Measurements from ENCODE around the gene UNC13C.

UNC13C gene

DNA sequence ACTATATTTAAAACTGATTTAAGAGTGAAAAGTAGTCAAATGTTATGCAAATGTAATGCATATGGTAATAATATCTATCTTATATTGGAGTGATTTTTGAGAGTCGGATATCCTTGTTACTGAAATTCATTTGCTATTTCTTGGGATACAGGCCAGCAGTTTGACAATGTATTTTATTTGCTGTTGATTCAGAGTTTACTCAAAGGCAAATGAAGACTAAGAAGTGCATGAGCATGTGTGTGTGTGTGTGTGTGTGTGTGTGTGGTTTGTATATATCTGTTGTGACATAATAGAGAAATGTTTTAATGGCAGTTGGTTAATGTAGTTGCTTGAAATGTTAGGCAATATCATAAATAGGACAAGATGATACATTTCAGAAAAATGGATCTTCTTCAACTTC lies 39.0 kb downstream of the UNC13C start:
- no peak for FAIRE-seq
- no peak for DNase-seq (ENCODE audit: insufficient read length, low spot score)

DNA sequence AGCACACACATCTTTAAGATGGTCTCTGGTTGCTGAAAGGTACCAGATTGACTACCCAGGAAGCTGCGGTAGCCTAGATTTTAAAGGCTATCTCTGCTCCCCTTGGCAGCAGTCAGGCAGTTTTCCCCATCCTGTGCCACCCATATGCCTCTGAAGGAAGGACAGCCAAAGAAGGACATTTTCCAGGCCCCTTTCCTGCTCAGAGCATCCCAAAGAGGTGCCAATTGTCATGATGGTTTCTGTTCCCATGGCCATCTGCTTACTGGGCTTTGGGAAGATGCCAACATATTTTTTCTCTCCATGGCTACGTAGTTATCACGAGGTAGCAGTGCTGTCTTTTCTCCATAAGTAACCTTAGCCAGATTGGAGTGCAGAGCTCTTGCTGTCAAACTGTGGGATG lies 39.7 kb downstream of the UNC13C start:
- no peak for FAIRE-seq
- no peak for DNase-seq (ENCODE audit: insufficient read length, low spot score)

DNA sequence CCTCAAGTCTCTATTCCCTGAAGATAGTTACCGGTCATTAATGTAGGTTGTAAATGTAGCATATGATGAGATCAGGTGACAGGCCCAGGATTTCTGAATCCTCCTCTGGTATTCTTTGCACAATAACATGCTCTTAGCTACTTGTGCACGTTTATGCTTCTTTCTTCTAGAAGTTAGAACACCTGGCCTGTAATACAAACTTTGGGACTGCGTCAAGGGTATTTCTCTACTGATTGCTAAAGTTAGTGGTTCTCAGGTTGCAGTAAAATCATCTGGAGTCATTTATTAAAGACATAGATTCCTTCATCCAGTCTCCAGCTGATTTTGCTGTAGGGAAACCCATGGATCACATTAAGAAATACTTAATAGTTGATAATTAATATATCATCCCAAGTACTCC lies 48.0 kb downstream of the UNC13C start:
- DNase-seq (ENCODE audit: insufficient read length, low spot score) (no peak), FAIRE-seq (no peak)

DNA sequence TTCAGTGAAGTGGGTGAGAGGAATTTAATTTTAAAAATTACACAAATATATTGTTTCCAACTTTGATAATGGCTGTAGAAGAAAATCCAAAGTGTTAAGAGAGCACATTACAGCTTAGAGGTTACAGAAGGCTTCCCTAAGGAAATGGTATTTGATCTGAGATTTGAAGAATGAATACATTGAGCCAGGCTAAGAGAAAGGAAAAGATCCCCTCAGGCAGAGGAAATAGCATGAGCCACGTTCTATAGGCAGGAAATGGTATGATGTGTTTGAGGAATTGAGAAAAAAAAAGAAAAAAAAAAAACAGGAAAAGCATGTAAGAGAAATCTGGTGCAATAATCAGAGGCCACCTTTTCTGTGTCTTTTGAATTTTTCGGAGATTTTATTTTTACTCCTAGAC lies 48.6 kb downstream of the UNC13C start:
- no peak for DNase-seq (ENCODE audit: insufficient read length, low spot score)
- no peak for FAIRE-seq

DNA sequence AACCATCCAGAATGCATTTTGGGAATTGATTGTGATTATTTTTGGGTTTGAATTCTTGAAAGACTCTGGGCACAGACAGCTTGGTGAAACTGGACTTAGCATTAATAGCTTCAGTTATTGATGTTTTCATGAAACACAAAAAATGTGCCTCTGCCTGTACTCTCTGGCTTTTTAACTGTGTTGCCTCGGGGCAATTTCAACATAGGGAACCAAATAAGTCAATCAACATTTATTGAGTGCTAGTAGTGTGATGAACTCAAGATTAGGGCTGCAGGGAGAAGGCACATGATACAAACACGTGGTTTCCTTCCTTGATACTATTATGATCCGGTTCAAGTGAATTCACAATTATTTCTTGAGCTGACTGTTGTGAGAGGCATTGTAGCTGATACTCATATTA lies 50.8 kb downstream of the UNC13C start:
- FAIRE-seq, result no peak
- DNase-seq (ENCODE audit: insufficient read length, low spot score), result no peak

DNA sequence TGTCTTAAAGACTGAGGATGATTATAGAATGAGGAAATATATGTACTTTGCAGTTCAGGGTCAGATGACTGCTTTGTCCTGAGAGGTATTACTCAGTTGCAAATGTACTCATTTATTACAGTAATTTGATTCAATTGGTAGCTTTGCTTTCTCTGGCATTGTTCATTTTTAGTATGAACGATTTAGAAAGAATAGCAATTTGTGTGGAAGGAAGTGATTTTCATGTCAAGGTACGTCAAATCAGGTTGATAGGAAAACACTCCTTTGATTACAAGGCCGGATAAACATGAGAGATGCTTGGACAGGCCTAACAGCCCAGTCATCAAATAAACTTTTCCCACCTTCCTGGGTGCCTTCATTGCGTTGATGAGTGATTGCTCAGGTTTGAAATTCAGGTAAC lies 53.8 kb downstream of the UNC13C start:
- no peak for FAIRE-seq
- no peak for DNase-seq (ENCODE audit: insufficient read length, low spot score)

DNA sequence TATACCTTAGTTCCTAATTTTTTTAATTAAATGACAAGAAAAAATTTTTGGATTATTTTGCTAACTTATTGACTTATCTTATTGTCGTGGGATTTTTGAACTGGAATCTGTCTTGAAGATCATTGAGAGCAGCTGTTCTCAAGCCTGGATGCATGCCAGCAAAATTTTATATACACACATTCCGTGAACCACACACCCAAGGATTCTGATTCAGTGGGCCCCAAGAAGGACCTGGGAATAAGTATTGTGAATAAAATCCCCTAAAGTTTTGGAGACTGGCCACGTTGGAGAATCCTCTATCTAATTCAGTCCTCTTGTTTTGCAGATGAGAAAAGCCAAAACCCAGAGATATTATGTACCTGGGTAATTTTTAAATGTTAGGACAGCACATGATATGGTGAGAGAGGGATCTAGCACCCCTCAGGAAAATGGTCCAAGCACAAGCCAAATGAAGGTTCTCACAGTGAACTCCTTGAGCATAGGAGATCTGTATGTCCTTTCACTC lies 55.2 kb downstream of the UNC13C start:
- FAIRE-seq (no peak), DNase-seq (ENCODE audit: insufficient read length, low spot score) (no peak)

DNA sequence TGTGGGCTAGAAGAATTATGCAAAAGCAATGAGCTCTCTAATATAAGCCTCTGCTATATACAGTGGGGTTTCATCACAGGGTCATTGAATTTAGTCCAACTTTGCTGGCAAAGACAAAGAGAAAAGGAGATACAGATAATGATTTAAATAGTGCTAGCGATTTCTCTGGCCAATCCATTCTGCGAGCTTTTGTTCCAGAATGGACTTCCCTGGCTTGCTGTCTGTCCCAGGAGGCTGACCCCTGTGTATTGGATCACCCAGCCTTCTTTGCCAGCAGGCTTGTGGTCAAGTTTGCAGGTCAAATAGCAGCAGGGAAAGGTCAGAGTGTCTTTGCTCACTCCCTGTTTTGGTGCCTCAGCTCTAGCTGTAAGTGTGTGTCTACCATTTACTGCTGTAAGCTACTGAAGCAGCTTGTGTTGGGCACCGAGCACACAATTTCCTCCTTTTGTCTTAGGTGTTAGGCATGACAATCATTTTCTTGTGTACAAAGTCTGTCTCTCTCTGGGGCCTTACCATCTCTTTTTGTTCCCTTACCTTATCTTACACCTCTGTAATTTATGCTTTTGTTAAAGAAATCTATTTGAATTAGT lies 55.7 kb downstream of the UNC13C start:
- DNase-seq (ENCODE audit: insufficient read length, low spot score) (no peak), FAIRE-seq (no peak)

DNA sequence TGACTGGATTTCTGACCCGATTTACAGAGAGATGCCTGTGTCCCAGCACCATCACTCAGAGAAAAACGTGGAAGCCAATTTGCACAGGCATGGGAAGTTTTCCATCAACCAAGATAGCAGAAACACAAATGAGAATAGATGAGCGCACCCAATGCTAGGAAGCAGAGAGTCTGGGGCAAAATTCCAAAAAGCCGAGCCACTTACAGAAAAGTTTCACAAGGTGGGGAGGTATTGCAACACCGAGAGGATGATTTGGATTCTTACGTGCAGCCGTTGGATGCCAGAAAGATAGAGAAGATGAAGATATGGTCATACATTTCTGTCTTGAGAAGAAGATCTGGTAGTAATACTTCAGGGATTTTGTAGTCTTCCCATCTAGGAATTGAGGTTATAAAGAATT lies 57.4 kb downstream of the UNC13C start:
- no peak for DNase-seq (ENCODE audit: insufficient read length, low spot score)
- no peak for FAIRE-seq

DNA sequence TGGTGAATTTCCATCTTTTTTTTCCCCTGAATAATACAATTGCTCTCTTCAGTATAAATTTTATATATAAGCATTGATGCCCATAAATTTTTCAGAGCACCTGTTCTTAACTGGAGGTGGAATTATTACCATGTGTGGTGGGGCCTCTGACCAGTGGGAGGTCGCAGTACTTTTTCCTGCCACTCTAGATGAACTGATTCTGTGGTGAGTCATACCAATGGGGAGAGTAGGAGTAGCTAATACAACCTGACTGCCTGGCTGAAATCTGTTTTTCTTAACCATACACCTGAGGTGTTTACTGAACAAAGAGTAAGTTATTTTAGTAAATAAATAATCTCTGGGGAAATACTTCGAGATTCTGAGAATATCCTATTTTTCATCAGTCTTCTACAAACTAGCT lies 67.2 kb downstream of the UNC13C start:
- DNase-seq (ENCODE audit: insufficient read length, low spot score) (no peak), FAIRE-seq (no peak)

DNA sequence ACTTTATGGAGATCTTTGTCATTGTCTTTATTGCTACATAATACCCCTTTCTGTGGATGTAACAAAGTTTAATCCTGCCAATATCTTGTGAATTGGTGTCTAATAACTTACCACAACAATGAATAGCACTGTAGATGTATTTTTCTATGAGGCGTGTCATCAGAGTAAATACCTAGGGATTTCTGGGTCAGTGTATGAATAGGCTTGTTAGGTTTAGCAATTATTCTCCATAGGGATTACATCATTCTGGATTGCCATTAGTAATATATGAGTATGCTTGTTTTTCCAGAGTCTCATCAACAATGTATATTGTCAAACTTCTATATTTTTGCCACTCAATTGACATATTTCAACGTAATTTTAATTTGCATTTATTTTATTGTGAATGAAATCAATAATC lies 67.9 kb downstream of the UNC13C start:
- DNase-seq (ENCODE audit: insufficient read length, low spot score), result no peak
- FAIRE-seq, result no peak

DNA sequence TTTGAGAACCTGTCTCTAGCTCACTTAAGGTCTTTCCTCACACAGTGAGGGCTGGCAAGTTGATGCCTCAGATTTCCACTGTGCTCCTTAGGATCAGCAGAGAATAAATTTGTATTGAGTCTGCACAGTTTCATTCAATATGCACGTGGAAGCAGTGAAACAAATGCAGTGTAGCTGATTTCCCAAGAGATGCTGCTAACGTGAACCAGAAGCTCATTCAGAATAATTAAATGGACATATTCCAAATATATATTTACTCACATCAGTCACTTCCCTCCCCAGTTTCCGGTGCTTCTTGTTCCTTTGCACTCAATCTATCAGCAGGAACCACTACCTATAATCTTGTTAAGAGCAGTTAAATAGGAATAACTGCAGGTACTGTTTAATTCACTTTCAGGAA lies 86.1 kb downstream of the UNC13C start:
- FAIRE-seq, result no peak
- no peak for DNase-seq (ENCODE audit: insufficient read length, low spot score)

DNA sequence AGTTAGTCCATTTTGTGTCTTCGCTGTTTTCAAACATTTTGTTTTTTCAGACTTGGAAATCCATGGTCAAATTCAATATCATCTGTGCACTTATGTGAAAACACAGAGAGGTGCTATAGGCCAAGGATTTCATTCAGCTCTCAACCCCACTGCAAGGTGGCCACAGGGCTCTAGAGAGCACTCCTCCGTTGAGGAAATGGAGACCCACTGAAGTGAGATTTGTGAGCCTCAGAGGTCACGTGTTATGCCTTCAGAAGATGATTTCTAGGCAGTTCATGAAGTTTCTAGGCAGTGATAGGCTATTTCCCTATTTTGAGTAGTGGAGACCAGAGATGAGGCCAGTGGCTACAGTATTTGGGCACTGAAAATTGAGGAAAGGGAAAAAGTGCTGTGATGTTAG lies 88.2 kb downstream of the UNC13C start:
- DNase-seq (ENCODE audit: insufficient read length, low spot score) (no peak), FAIRE-seq (no peak)

DNA sequence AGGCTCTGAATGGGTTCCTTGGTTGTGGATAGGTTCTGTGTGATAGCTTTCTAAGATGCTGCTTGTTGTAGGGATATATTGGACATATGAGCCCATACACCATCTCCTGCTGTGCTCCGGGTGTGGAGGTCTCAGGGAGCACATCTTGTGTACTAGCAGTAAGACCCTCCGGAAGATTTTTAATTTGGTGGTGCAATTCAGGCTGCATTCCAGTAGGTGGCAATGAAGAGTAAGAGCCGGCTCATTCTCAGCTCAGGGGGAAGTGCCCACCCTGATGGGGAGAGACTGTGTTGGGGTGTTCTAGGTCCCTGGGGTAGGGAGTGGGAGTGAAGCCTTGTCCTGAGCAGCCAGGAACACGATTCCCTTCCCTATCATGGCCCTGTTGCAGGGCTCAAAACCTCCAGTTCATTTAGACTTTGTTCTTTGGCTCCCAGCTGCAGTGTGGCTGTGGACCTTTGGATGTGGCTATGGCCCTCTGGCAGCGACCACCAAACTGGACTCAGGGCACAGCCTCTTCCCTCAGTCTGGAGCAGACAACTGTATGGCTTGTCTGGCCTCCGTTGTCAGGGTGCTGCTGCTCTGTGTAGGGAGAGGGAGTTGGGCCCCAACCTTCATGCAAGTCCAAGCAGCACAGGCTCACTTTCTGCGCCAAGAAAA lies 104.7 kb downstream of the UNC13C start:
- DNase-seq (ENCODE audit: insufficient read length, low spot score), result peak; percentile 3
- FAIRE-seq, result no peak

DNA sequence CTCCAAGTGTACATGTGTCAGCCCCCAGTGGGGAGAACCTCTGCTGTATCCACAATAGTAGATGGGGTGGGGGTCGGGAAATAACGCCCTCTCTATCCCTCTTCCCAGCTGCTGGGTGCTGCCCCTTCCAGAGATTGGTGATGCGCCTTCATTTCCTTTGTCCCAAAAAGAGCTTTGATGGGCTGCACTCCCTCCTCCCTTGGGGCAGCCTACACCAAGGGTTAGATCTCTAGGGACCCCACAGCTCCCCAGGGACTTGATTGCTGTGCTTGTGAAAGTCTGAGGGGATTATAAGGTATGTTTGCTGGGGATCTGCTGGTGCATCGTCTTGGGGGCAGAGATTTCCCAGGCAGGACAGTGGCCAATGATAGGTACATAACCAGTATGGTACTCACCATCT lies 105.3 kb downstream of the UNC13C start:
- no peak for FAIRE-seq
- DNase-seq (ENCODE audit: insufficient read length, low spot score), result no peak

DNA sequence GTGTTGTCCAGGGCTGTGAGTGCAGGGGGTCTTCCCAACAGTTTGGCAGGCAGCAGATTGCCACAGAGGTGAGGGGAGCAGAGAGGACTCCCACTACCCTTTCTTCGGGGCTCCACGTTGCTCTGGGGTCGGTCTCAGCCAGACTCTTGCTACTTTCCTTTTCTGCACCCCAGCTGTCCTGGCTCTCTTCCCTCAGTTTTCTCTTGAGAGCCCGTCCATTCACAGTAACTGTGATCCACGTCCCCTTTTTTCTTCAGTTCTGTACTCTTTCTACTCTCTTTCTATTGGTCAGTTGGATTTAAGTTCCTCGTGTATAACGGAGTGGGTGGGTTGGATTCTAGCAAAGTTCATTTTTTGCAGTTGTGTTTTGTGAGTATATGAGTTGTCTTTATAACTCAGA lies 105.8 kb downstream of the UNC13C start:
- DNase-seq (ENCODE audit: insufficient read length, low spot score) (no peak), FAIRE-seq (no peak)

DNA sequence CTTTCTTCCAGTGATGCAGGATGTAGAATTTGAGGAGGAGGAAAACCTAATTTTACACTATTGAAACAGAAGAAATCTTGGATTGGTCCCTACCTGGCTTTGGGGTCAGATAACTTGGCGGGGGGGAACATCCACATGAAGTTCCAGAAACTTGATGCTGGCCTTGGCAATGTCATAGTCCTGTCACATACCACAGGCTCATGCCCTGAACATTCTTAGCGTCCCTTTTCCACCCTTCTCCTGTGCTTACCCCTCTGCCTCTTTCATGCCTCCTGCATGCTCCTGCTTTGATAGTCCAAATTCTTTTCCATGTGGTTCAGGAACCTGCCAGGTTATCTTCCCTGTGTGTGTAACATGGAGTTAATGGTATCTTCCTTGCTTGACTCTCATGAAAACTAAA lies 110.6 kb downstream of the UNC13C start:
- DNase-seq (ENCODE audit: insufficient read length, low spot score) (no peak), FAIRE-seq (no peak)

DNA sequence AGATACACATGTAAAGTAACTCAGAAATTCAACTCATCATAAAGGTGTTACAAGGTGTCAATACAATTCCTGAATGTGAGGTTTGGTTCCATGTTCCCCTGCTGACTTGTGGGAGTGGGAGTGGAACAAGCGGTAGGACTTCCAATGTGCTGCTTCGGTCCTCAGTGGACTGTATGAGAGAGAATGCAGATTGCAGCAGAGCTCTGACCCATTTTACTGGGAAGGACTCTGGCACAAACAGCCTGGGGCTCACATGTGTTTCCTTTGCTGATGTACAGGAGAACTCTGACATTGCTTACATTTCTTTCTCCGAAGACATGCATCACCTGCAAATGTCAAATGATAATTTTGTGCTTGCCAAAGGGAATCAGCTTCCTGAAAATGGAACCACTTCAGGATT lies 111.5 kb downstream of the UNC13C start:
- DNase-seq (ENCODE audit: insufficient read length, low spot score) (no peak), FAIRE-seq (no peak)

DNA sequence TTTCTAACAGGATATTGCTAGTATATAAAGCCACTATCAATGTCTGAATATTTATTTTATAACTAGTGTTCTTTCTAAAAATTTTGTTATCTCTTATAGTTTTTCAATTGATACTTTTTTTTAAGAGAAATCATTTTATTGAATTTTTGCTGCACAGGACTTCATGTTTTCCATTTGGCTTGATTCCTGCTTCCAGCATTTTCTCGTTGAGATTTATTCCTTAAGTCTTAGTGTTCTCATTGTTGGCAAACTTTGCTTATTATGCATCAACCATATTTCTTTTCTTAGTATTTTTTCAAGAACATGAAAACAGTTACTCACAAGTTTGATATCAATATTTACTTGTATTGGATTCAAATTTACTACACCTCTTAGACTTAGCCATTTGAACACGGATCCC lies 113.4 kb downstream of the UNC13C start:
- FAIRE-seq (no peak), DNase-seq (ENCODE audit: insufficient read length, low spot score) (no peak)

DNA sequence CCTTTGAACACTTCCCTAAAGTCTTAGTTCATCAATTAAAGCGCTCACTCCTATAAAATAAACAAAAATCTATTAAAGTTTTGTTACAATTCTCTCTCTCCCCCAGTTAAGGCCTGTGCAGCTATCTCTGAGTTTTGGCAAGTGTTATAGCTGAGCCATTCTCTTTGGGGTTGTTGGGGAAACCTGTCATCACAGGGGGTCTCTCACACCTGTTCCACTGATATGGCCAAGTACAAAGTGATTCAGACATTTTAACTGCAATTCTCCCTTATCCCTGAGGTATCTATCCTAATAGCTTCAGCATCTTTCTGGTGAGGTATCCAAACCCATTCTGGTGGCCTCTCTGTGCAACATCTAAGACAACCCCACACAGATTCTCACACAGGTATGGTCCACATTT lies 116.4 kb downstream of the UNC13C start:
- no peak for FAIRE-seq
- DNase-seq (ENCODE audit: insufficient read length, low spot score), result no peak

DNA sequence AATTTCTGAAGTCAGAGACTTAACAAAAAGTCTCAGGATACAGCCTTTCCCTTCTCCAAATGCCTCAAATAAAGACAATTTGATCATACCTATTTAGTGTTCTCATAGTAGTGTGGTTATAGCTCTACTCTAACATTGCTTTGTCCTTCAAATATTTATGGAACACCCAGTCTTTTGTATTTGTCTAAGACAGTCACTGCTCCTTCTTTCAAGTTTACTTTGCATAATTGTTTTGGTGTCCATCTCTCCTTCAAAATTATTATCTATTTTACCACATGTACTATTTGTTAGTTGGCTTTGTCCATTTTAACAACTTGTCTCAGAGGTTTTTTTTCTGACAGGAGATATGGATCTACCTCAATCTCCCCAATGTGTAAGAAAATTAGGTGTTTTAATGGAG lies 118.8 kb downstream of the UNC13C start:
- DNase-seq (ENCODE audit: insufficient read length, low spot score) (no peak), FAIRE-seq (no peak)

DNA sequence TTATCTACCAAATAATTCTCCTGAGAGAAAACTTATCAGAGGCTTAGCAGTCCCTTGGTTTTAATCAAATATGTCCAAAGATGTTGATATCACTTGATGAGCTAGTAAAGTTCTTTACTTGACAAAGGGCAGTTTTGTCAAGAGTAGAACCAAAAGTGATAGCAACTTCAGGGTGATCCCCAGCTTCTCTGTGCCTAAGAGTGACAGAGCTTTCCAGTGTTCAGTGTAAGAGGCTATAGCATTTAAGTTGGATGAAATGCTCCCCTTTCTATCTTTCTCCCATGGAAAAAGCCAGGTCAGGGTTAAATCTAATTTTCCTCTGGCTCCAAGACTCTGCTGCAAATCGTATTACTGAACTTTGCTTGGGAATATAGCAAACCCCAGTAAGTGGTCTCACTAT lies 120.8 kb downstream of the UNC13C start:
- DNase-seq (ENCODE audit: insufficient read length, low spot score) (no peak), FAIRE-seq (no peak)

Data from GM19239 (cell line).